Stimulated activated CD4-positive, alpha-beta T cell treated with anti-CD3 and anti-CD28 coated beads, Interleukin-4, amount 100 ng/mL, for 4 hours (primary cell): ENCODE measurements around the gene KLHL29.

Source experiments
- DNase-seq, 2 experiments: peaks; one replicate each; pipeline ENCODE4 v3.0.0-alpha.2; 2020

The KLHL29 gene

GRCh38 chr2:23622466-23622865 lies 237.5 kb downstream of the KLHL29 start:
- DNase-seq: no peak

- no peak for DNase-seq
Measured at GRCh38 chr2:23622966-23623675, 238.1 kb downstream of the KLHL29 start.

GRCh38 chr2:23624378-23624777 lies 239.4 kb downstream of the KLHL29 start:
- peak in 1 of 2 experiments; percentile 16 for DNase-seq

- no peak for DNase-seq
Measured at GRCh38 chr2:23624915-23625314, 239.9 kb downstream of the KLHL29 start.

GRCh38 chr2:23625726-23626125 lies 240.7 kb downstream of the KLHL29 start:
- DNase-seq: no peak

- no peak for DNase-seq
Measured at GRCh38 chr2:23626701-23627230, 241.8 kb downstream of the KLHL29 start.

- DNase-seq: no peak
Measured at GRCh38 chr2:23627236-23628009, 242.4 kb downstream of the KLHL29 start.

GRCh38 chr2:23628926-23629771 lies 244.2 kb downstream of the KLHL29 start:
- no peak for DNase-seq

- DNase-seq: no peak
Measured at GRCh38 chr2:23629772-23630480, 244.9 kb downstream of the KLHL29 start.

- no peak for DNase-seq
Measured at GRCh38 chr2:23630961-23631360, 246.0 kb downstream of the KLHL29 start.

GRCh38 chr2:23631389-23631788 lies 246.4 kb downstream of the KLHL29 start:
- DNase-seq: no peak

- DNase-seq: no peak
Measured at GRCh38 chr2:23632386-23632785, 247.4 kb downstream of the KLHL29 start.

GRCh38 chr2:23632831-23633395 lies 247.9 kb downstream of the KLHL29 start:
- no peak for DNase-seq

- no peak for DNase-seq
Measured at GRCh38 chr2:23633966-23634365, 249.0 kb downstream of the KLHL29 start.

GRCh38 chr2:23635442-23636340 lies 250.7 kb downstream of the KLHL29 start:
- DNase-seq: no peak

GRCh38 chr2:23636426-23636825 lies 251.4 kb downstream of the KLHL29 start:
- DNase-seq: no peak

- no peak for DNase-seq
Measured at GRCh38 chr2:23637011-23637778, 252.2 kb downstream of the KLHL29 start.

- DNase-seq: no peak
Measured at GRCh38 chr2:23639406-23639982, 254.5 kb downstream of the KLHL29 start.

- no peak for DNase-seq
Measured at GRCh38 chr2:23640711-23641110, 255.7 kb downstream of the KLHL29 start.

- DNase-seq: no peak
Measured at GRCh38 chr2:23642516-23642915, 257.5 kb downstream of the KLHL29 start.
